ENCODE results near the gene ARFRP1.

DNA sequence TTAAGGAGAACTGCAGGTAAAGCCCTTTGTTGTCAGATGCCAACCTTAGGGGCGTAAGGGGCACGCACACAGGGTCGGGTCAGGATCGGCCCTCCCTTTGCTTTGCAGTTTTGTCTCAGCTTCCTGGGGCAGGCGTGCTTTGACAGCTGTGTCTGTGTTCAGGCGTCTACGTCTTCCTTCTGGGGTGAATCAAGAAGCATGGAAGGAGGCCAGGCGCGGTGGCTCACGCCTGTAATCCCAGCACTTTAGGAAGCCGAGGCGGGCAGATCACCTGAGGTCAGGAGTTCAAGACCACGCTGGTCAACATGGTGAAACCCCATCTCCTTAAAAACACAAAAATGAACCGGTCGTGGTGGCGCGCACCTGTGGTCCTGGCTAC lies 1.4 kb upstream of the ARFRP1 start:
- no peak for TF ChIP-seq CTCF (conservative IDR thresholded peaks at IDR 0.05; ENCODE audit: low read length)
- no peak for TF ChIP-seq EZH2phosphoT487 (IDR thresholded peaks at IDR 0.05; ENCODE audit: borderline replicate concordance, low read depth, low read length)
